SK-N-MC (cell line): ENCODE measurements around the gene ADD3.

ENCODE experiments used
- DNase-seq: peaks from one replicate; pipeline ENCODE4 v3.0.0-alpha.2; 2011; ENCODE audit warnings: low read depth, low spot score
- H3K27ac ChIP-seq: fragments of 200-600 bp; sonication (generic); 2 replicates; pipeline ENCODE4 v1.5.1; 2016; ENCODE audit warnings: mixed run types
- H3K36me3 ChIP-seq: fragments of 200-600 bp; sonication (generic); 2 replicates; pipeline ENCODE4 v1.6.1; 2017; ENCODE audit warnings: antibody characterized with exemption, low read length, mixed read lengths; ENCODE audit not compliant: insufficient read depth
- H3K4me3 ChIP-seq: fragments of 200-600 bp; sonication (generic); 2 replicates; pipeline ENCODE4 v1.5.1; 2016
- H3K9ac ChIP-seq: fragments of 200-600 bp; sonication (generic); 2 replicates; pipeline ENCODE4 v1.8.0; 2017; ENCODE audit warnings: mixed run types, mixed read lengths; ENCODE audit not compliant: insufficient read length
- H3K9me3 ChIP-seq: fragments of 200-600 bp; sonication (generic); 2 replicates; pipeline ENCODE4 v1.6.1; 2017; ENCODE audit warnings: low read depth, mild to moderate bottlenecking, antibody characterized with exemption, low read length, moderate library complexity, mixed read lengths
- EZH2 ChIP-seq: fragments of 200-600 bp; sonication (generic); IDR thresholded peaks from one replicate; pipeline ENCODE4 v1.6.1; 2017; ENCODE audit warnings: antibody characterized with exemption
- FOXP2 ChIP-seq: optimal IDR thresholded peaks from 2 replicates; pipeline ENCODE3; 2011; ENCODE audit warnings: mild to moderate bottlenecking, moderate library complexity; ENCODE audit not compliant: insufficient read depth; ENCODE audit errors: extremely low read length, control extremely low read depth
- POLR2AphosphoS5 ChIP-seq: IDR thresholded peaks from 2 replicates; pipeline ENCODE4 v1.6.1; 2012; ENCODE audit warnings: mild to moderate bottlenecking, low read depth, low read length, borderline replicate concordance

The ADD3 gene

DNA sequence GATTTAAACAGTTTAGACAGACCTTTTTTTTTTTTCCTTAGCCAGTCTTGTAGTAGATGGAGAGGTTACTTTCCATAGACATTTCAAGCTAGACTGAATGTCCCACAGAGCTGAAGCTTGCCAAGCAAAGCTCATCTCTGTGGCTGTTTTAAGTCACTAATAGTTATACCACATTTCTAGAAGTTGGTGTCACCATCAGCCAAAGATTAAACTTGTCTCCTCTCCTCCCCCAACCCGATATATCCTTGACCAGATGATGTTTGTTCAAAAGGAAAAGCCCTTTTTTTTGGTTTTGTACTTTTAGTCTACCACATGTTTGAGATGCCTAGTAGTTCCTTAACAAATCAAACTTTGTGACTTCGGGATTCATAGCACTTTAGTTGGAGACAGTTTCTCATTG is 66.1 kb downstream of the ADD3 start:
- no peaks in the 10 kb centered on the region for H3K9me3 ChIP-seq
- TF ChIP-seq POLR2AphosphoS5 (no peak), EZH2 (no peak), FOXP2 (no peak)
- no peaks in the 10 kb centered on the region for H3K36me3 ChIP-seq
- H3K9ac ChIP-seq = no peak overlapping the region
- DNase-seq = no peak
- peak overlapping the region; percentile 37 for H3K27ac ChIP-seq
- H3K4me3 ChIP-seq = no peak overlapping the region

- no peak for TF ChIP-seq FOXP2
- Histone ChIP-seq H3K36me3 (no peaks in the 10 kb centered on the region), H3K9ac (no peak overlapping the region), H3K9me3 (no peaks in the 10 kb centered on the region), H3K27ac (peak overlapping the region; percentile 37), H3K4me3 (no peak overlapping the region)
- no peak for DNase-seq
These were observed 66.5 kb downstream of the ADD3 start for GRCh38 chr10:110074298-110074697.

DNA sequence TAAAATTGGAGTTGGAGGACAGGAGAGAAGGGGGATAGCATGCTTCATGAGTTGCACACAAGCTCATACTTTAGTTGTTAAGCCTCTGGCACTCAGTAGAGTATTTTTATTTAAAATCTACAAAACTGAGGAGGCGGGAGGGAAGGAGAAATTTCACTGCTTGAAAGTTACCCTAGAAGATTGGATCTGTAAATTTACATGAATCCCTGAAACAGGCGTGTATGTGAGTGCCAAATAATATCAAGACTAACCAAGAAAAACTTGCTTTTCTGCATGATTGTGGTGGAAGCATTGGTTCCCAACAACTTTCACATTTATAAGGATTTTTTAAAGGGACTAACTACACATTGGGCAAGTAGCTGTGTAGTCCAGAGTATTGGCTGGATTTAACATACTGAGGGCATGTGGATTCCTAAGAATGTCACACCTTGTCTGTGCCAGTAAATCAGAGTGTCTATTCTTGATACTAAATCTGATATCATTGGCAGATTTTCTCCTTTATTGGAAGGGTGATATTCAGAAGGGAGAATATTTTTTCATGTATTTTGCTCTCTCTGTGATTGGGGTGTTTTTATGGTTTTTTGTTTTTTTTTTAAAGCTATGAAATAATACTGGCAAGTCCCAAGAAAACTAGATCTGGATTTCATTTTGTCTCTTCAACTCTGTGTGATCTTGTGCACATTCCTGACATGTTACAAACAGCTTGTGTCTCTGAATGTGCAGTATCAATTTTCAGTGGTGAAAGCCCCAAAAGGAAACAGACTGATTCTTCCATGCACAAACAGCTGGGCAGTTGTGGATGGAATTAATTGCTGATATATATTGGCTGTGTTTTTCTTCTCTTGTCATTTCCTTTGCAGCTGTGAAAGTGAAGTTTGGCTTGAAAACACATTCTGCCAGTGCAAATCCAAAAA is 67.2 kb downstream of the ADD3 start:
- Histone ChIP-seq H3K36me3 (no peaks in the 10 kb centered on the region), H3K27ac (peak overlapping the region; percentile 37), H3K9me3 (no peaks in the 10 kb centered on the region), H3K9ac (no peak overlapping the region), H3K4me3 (no peak overlapping the region; the same call in 1 of the 2 replicates)
- TF ChIP-seq FOXP2 (no peak), POLR2AphosphoS5 (no peak), EZH2 (no peak)
- no peak for DNase-seq

DNA sequence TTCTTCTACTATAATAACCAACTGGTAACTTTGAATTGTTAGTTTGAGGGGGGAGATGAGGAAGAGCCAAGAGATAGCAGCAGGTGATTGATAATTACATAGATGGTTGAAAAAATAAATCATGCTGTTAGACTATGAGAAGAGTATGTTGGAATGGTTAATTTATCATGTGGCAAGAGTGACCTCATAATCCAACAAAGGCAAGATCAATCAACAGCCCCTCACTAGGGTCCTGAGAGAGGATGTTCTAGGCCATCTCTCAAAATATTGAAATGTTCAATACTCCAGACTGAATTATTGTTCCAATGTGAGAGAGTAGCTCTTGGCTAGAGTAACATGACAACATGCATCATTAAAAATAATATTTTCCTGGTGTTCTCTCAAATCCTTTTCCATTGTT is 67.9 kb downstream of the ADD3 start:
- DNase-seq = no peak
- H3K27ac ChIP-seq = 0 out of 2 replicates have a peak overlapping the region, but pooled peaks have one; percentile 37
- no peaks in the 10 kb centered on the region for H3K36me3 ChIP-seq
- TF ChIP-seq FOXP2 (no peak), POLR2AphosphoS5 (no peak), EZH2 (no peak)
- no peak overlapping the region for H3K4me3 ChIP-seq
- no peak overlapping the region for H3K9ac ChIP-seq
- no peaks in the 10 kb centered on the region for H3K9me3 ChIP-seq

GRCh38 chr10:110076559-110077318 is 69.0 kb downstream of the ADD3 start:
- peak overlapping the region; percentile 52 for H3K4me3 ChIP-seq
- H3K36me3 ChIP-seq = no peaks in the 10 kb centered on the region
- no peak for DNase-seq
- no peaks in the 10 kb centered on the region for H3K9me3 ChIP-seq
- TF ChIP-seq EZH2 (no peak), FOXP2 (no peak), POLR2AphosphoS5 (no peak)
- H3K27ac ChIP-seq = peak overlapping the region; percentile 63
- peak overlapping the region; percentile 28 for H3K9ac ChIP-seq

GRCh38 chr10:110077436-110078130 is 69.8 kb downstream of the ADD3 start:
- no peak for DNase-seq
- Histone ChIP-seq H3K4me3 (peak overlapping the region; percentile 52), H3K9ac (peak overlapping the region; percentile 28), H3K27ac (peak overlapping the region; percentile 63), H3K36me3 (no peaks in the 10 kb centered on the region), H3K9me3 (no peaks in the 10 kb centered on the region)
- TF ChIP-seq FOXP2 (no peak), POLR2AphosphoS5 (no peak), EZH2 (no peak)

DNA sequence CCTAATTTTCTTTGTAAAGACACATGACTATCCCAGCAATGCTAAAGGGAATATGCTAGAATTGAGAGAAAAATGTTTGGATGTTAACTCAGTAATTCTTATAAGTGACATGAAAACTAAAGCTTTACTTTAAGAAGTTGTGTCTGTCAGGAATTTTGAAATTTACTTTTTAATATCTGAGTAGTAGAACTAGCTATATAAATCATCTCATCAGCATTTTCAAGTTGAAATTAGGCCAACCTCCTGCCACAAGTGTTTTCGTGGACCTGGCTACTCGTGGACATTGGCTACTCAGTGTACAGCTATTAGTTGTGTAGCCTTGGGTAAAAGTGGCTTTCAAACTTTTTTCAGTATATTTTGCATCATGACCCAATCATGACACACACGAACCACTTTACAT is 70.5 kb downstream of the ADD3 start:
- H3K36me3 ChIP-seq = no peaks in the 10 kb centered on the region
- H3K9me3 ChIP-seq = no peaks in the 10 kb centered on the region
- no peak for TF ChIP-seq EZH2
- TF ChIP-seq POLR2AphosphoS5 = no peak
- TF ChIP-seq FOXP2 = no peak
- no peak overlapping the region for H3K9ac ChIP-seq
- no peak for DNase-seq
- no peak overlapping the region for H3K27ac ChIP-seq
- H3K4me3 ChIP-seq = no peak overlapping the region

DNA sequence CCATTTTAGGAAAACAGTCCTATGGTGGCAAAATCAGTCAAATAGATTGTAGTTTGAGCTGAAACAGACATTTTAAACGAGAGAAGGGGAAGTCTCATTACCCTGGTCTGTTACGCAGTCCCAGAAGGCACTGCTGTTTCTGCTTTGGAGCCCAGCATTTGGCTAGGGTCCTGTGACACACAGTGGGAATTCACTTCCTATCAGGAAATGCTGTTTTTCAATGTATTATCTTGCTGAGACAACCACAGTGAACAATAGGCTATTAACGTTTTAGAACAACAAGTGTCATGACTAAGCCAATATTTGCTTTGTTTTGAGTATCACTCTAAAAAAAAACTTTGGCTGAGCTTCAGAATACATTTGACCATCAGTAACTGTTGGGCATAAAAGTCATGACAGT is 74.1 kb downstream of the ADD3 start:
- no peaks in the 10 kb centered on the region for H3K36me3 ChIP-seq
- H3K9ac ChIP-seq = no peak overlapping the region
- peak overlapping the region; percentile 98; the same call in 1 of the 2 replicates for H3K27ac ChIP-seq
- no peak for DNase-seq
- 0 out of 2 replicates have a peak overlapping the region, but pooled peaks have one; percentile 4 for H3K4me3 ChIP-seq
- no peak for TF ChIP-seq EZH2
- no peak for TF ChIP-seq FOXP2
- no peak for TF ChIP-seq POLR2AphosphoS5
- no peaks in the 10 kb centered on the region for H3K9me3 ChIP-seq
